Measurements from ENCODE around the gene SYTL2. TPM values are rescaled to one million over a fixed set of nuclear protein-coding genes. Genes with fewer than 3 reads are reported as not detected.

Gene SYTL2
- total and polyA plus RNA-seq, 2 experiments from 2014 or later = 3.4 to 7.2 TPM

- no peak overlapping the region for H3K4me2 ChIP-seq
- H3K79me2 ChIP-seq (replicated peaks; ENCODE audit: insufficient read depth) = no peaks in the 10 kb centered on the region
Observed at GRCh38 chr11:85826116-85826855, 15.3 kb upstream of the SYTL2 start.

GRCh38 chr11:85825616-85826015, 14.7 kb upstream of the SYTL2 start:
- H4K20me1 ChIP-seq (replicated peaks; ENCODE audit: insufficient read depth) = no peaks in the 10 kb centered on the region
- DNase-seq (ENCODE audit: low spot score) (no peak), ATAC-seq (no peak)
- no peaks in the 10 kb centered on the region for H3K4me1 ChIP-seq (ENCODE audit: insufficient read depth)
- Mint-ChIP-seq H3K4me1 (peaks cover 1% of the 10 kb centered on the region; the same call in 2 of the 3 replicates), H3K27me3 (ENCODE audit: insufficient read depth, low read depth, poor library complexity) (no peaks in the 10 kb centered on the region), H3K27ac (no peak overlapping the region), H3K4me3 (no peak overlapping the region), H3K36me3 (ENCODE audit: low read depth) (no peaks in the 10 kb centered on the region), H3K9me3 (no peaks in the 10 kb centered on the region)
- H3K27ac ChIP-seq (ENCODE audit: low read depth) = no peak overlapping the region
- H3K4me3 ChIP-seq = no peak overlapping the region
- 0 out of 2 replicates have a peak, but pooled peaks cover 5% of the 10 kb centered on the region for H3K9me2 ChIP-seq (ENCODE audit: insufficient read depth)
- no peaks in the 10 kb centered on the region for H3K36me3 ChIP-seq (ENCODE audit: insufficient read depth)
- H3K4me2 ChIP-seq = no peak overlapping the region
- TF ChIP-seq POLR2AphosphoS5 (IDR thresholded peaks at IDR 0.05; ENCODE audit: low read depth) = no peak
- TF ChIP-seq ZNF331 (CRISPR knock-in tag; IDR thresholded peaks at IDR 0.05; ENCODE audit: low read depth) = no peak
- no peak for TF ChIP-seq EZH2phosphoT487 (IDR thresholded peaks at IDR 0.05; ENCODE audit: unreplicated experiment)
- TF ChIP-seq EZH2 (IDR thresholded peaks at IDR 0.05; ENCODE audit: low read depth, unreplicated experiment) = no peak
- TF ChIP-seq CREB1 (CRISPR knock-in tag; IDR thresholded peaks at IDR 0.05; ENCODE audit: low read depth) = no peak
- no peak for TF ChIP-seq CTCF (conservative IDR thresholded peaks at IDR 0.05; ENCODE audit: low read depth in 2 of 2)
- H3F3A ChIP-seq (replicated peaks; ENCODE audit: low read depth) = no peaks in the 10 kb centered on the region
- no peaks in the 10 kb centered on the region for H3K79me2 ChIP-seq (replicated peaks; ENCODE audit: insufficient read depth)
- H3K27me3 ChIP-seq (ENCODE audit: insufficient read depth) = no peaks in the 10 kb centered on the region
- no peak overlapping the region for H2AFZ ChIP-seq

More at GRCh38 chr11:85826116-85826855, 15.3 kb upstream of the SYTL2 start:
- TF ChIP-seq ZNF114 (CRISPR knock-in tag; IDR thresholded peaks at IDR 0.05) (no peak), CTCF (conservative IDR thresholded peaks at IDR 0.05; ENCODE audit: low read depth in 2 of 2) (peak; percentile 51 to 70)
- H3K36me3 ChIP-seq (ENCODE audit: insufficient read depth) = no peaks in the 10 kb centered on the region
- Mint-ChIP-seq H3K36me3 (ENCODE audit: low read depth) (no peaks in the 10 kb centered on the region), H3K27ac (no peak overlapping the region), H3K4me1 (peaks cover 3% of the 10 kb centered on the region; the same call in 2 of the 3 replicates), H3K9me3 (no peaks in the 10 kb centered on the region), H3K4me3 (no peak overlapping the region), H3K27me3 (ENCODE audit: insufficient read depth, low read depth, poor library complexity) (no peaks in the 10 kb centered on the region)
- no peaks in the 10 kb centered on the region for H3K27me3 ChIP-seq (ENCODE audit: insufficient read depth)
- peak; percentile 50 for DNase-seq (ENCODE audit: low spot score)
- H4K20me1 ChIP-seq (replicated peaks; ENCODE audit: insufficient read depth) = no peaks in the 10 kb centered on the region
- 0 out of 2 replicates have a peak, but pooled peaks cover 5% of the 10 kb centered on the region for H3K9me2 ChIP-seq (ENCODE audit: insufficient read depth)
- no peak overlapping the region for H3K27ac ChIP-seq (ENCODE audit: low read depth)
- no peaks in the 10 kb centered on the region for H3F3A ChIP-seq (replicated peaks; ENCODE audit: low read depth)
- peaks cover 3% of the 10 kb centered on the region; the same call in 1 of the 2 replicates for H3K4me1 ChIP-seq (ENCODE audit: insufficient read depth)
- ATAC-seq = peak; percentile 96
- H2AFZ ChIP-seq = no peak overlapping the region
- no peak overlapping the region for H3K4me3 ChIP-seq

Measured in GM23338 (cell line).